Thymus (tissue), 11 donors: Measurements from ENCODE around the gene SLC38A3. TPM values are rescaled to one million over a fixed set of nuclear protein-coding genes. Genes with fewer than 3 reads are reported as not detected.

Source experiments
- DNase-seq, 9 donors: peaks; one replicate each; pipeline ENCODE4 v3.0.0-alpha.2; 2013; ENCODE audit warnings: low spot score in 9 of 9, low read depth in 6 of 9, missing footprints in 1 of 9
- H3K27ac ChIP-seq, 2 donors: one replicate each; pipeline ENCODE4 v1.5.1; 2013; ENCODE audit warnings: control low read depth in 1 of 2, low read depth in 1 of 2, low read length in 1 of 2, mild to moderate bottlenecking in 1 of 2, moderate library complexity in 1 of 2
- H3K27me3 ChIP-seq, 2 donors: one replicate each; pipeline ENCODE4 v1.5.1; 2013; ENCODE audit warnings: low read length in 1 of 2; ENCODE audit not compliant: control insufficient read depth in 2 of 2, insufficient read depth in 1 of 2
- H3K36me3 ChIP-seq, 2 donors: one replicate each; pipeline ENCODE4 v1.5.1; 2013; ENCODE audit warnings: low read length in 1 of 2, mild to moderate bottlenecking in 1 of 2, moderate library complexity in 1 of 2; ENCODE audit not compliant: control insufficient read depth in 2 of 2, insufficient read depth in 2 of 2
- H3K4me1 ChIP-seq, 2 donors: one replicate each; pipeline ENCODE4 v1.5.1; 2013; ENCODE audit warnings: low read length in 2 of 2; ENCODE audit not compliant: control insufficient read depth in 2 of 2, insufficient read depth in 2 of 2
- H3K4me3 ChIP-seq, 2 donors: one replicate each; pipeline ENCODE4 v1.5.1; 2013; ENCODE audit warnings: low read length in 2 of 2, control low read depth in 1 of 2, mild to moderate bottlenecking in 1 of 2
- H3K9me3 ChIP-seq, 2 donors: one replicate each; pipeline ENCODE4 v1.5.1; 2013; ENCODE audit warnings: low read length in 1 of 2, mild to moderate bottlenecking in 1 of 2; ENCODE audit not compliant: control insufficient read depth in 2 of 2, insufficient read depth in 1 of 2
- WGBS: extraction: QIAGEN DNeasy Blood & Tissue Kit; methylation state at CpG from one replicate; pipeline ENCODE4 v1.1.7; 2013; 5-methylcytosine and 5-hydroxymethylcytosine counted together
- polyA plus RNA-seq: library from polyadenylated mRNA; stranded (reverse); fragments of 200-250 nt; gene quantifications from one replicate; pipeline ENCODE4 v1.2.3, GENCODE V29; 2013
- total RNA-seq: library from RNA; stranded (reverse); fragments of 120-200 nt; gene quantifications from one replicate; pipeline ENCODE4 v1.2.4, GENCODE V29; 2013
- donor health status: healthy.

Gene SLC38A3
- total and polyA plus RNA-seq, 2 donors = 0.05 to 0.18 TPM

GRCh38 chr3:50162034-50162883 lies 42.8 kb upstream of the SLC38A3 start:
- H3K27ac ChIP-seq = no peak overlapping the region
- no peak for DNase-seq
- H3K4me1 ChIP-seq = peaks cover 5 to 47% of the 10 kb centered on the region in 2 donors
- no peaks in the 10 kb centered on the region for H3K36me3 ChIP-seq
- no peak overlapping the region for H3K4me3 ChIP-seq
- H3K27me3 ChIP-seq = peaks cover 0 to 16% of the 10 kb centered on the region in 2 donors
- WGBS = 89% methylated on average over 5 of the region's 5 CpGs
- no peaks in the 10 kb centered on the region for H3K9me3 ChIP-seq

DNA sequence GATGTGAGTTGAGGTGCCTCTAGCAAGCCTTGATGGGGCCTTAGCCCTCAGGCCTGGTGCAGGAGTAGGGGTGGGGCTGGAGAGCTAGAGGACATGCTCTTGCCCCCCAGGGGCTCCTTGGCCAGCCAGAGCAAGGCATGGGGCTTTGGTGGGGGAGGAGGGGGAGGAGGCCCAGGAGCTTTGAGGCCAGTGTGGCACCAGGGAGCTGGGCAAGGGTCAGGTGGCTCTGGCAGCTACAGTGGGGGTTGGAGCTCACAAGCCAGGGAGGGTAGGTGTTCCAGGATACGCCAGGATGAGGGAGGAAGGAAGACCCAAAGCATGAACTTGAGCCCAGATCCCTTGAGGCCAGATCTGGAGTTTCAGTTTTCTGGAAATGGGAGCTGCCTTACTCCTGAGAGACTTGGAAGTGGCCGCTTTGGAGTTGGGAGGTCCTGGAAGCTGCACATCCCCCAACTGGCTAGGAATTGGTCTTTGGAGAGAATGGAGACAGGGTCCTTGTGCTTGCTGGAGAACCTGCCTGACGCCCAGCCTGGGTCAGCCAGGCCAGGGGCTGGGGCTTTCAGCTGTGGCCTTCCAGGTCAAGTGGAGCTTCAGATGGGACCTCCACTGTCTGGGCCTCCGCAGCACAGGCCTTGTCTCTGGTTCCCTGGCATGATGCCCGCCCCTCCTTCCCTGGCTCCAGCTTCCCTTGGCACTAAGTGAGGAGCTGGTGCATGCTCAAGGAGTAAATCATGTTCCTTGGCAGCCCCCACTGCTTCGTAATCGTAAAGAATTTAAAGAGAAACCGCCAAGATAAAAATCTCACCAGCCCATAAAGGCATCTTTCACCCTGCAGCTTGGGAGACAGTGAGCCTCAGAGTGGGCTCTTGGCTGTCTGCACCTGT lies 41.3 kb upstream of the SLC38A3 start:
- peak overlapping the region in 1 of 2 donors; percentile 55 for H3K27ac ChIP-seq
- H3K4me3 ChIP-seq = no peak overlapping the region
- no peaks in the 10 kb centered on the region for H3K36me3 ChIP-seq
- H3K27me3 ChIP-seq = peaks cover 0 to 2% of the 10 kb centered on the region in 2 donors
- DNase-seq = no peak
- 81% methylated on average over 8 of the region's 8 CpGs for WGBS
- no peaks in the 10 kb centered on the region for H3K9me3 ChIP-seq
- H3K4me1 ChIP-seq = peaks cover 0 to 31% of the 10 kb centered on the region in 2 donors

- DNase-seq = no peak
- Histone ChIP-seq H3K27ac (no peak overlapping the region), H3K36me3 (no peaks in the 10 kb centered on the region), H3K4me1 (peaks cover 0 to 25% of the 10 kb centered on the region in 2 donors), H3K27me3 (peaks cover 0 to under 1% of the 10 kb centered on the region in 2 donors), H3K4me3 (no peak overlapping the region), H3K9me3 (no peaks in the 10 kb centered on the region)
- WGBS = 90% methylated on average over 1 of the region's 1 CpG
Observed at GRCh38 chr3:50164481-50164880, 40.6 kb upstream of the SLC38A3 start.

DNA sequence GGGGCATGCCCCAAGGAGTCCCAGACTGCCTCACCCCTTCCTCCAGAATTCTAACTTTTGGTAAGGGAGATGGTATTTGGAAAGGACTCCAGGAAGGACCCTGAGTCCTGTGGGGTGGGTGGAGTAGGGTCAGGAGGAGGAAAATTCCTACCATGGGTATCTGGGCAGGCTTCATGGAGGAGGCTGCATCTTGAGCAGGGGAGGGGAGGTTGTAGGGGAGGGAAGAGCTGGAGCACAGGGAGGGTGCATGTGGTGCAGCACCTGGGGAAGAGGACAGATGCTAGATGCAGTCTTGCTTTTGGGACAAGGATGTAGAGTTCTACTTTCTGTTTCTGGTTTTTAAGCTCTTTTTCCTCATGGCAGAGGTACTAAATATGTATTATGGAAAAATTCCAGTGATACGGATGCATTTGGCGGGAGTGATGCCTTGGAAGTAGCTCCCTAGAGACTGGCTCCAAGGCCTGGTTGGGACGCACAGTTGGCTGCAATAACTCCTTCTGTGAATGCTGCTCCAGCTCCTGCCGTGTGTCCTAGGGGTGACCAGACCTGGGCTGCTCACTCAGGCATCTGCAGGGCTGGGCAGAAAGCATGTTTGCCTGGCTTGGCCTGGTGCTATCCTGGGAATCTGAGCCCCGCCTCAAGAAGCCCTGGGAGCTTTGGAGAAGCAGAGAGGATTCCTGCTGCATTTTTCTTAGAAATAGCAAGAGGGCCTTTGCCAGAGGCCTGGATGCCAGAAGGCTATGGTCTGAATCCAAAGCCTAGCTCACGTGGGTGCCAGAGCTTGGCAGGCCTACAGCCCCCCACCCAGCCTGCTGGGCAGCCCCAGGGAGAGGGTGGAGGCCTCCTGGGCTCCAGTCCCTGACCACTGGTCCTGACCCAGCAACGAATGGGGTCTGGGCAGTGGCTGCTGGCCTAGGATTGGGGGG lies 39.8 kb upstream of the SLC38A3 start:
- H3K27me3 ChIP-seq = no peaks in the 10 kb centered on the region
- H3K27ac ChIP-seq = no peak overlapping the region
- no peak for DNase-seq
- 88% methylated on average over 7 of the region's 7 CpGs for WGBS
- peaks cover 0 to 25% of the 10 kb centered on the region in 2 donors for H3K4me1 ChIP-seq
- no peaks in the 10 kb centered on the region for H3K36me3 ChIP-seq
- no peaks in the 10 kb centered on the region for H3K9me3 ChIP-seq
- no peak overlapping the region for H3K4me3 ChIP-seq

DNA sequence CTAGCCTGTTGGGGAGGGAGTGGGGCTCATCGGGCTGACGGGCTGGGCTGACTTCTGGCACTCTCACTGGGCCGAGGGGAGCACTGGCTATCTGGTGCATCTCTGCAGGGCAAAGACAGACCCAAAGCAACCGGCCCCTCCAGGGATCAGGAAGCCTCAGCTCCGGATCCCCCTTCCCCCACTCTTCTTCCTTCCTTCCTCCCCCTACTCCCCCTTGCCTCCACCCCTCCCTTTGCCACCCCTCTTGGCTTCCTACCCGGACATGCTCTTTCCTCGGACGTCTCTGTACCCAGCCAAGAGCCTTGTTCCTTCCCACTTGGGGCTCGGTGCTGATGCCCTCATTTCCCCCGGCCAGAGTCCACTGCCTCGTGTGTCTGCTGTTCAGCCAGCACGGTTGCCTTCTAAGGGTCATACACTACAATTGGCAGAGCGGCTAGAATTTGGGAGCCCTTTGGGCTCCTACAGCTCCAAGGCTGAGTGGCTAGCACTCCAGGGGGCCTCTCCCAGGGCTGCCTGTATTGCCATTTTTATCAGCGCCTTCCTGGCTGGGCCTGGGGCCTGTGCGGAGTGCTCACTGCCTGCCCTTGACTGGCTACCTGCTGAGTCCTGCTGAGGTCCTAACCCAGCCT lies 39.0 kb upstream of the SLC38A3 start:
- no peaks in the 10 kb centered on the region for H3K36me3 ChIP-seq
- H3K27me3 ChIP-seq = no peaks in the 10 kb centered on the region
- DNase-seq = no peak
- H3K9me3 ChIP-seq = peaks cover 0 to 5% of the 10 kb centered on the region in 2 donors
- no peak overlapping the region for H3K4me3 ChIP-seq
- H3K27ac ChIP-seq = no peak overlapping the region
- peaks cover 0 to 25% of the 10 kb centered on the region in 2 donors for H3K4me1 ChIP-seq
- 62% methylated on average over 15 of the region's 15 CpGs for WGBS

DNA sequence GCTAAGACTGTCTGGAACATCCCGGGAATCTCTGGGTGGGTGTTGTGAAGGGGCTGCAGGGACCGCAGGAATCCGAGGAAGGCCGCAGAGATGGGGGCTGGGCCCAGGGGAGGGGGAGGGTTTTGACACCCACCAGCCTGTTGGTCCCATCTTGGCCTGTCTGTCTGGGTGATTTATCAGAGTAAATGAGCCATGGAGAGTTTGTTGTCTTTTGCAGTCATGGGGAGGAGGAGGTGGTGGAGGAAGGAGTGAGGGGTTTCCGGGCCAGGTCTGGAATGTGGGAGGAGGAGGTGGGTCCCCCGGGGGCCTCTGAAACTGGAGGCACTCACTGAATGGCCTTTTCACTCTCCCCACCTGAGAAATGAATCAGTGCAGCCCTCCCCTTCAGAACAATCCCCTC lies 38.5 kb upstream of the SLC38A3 start:
- H3K36me3 ChIP-seq = no peaks in the 10 kb centered on the region
- H3K4me1 ChIP-seq = peaks cover 0 to 25% of the 10 kb centered on the region in 2 donors
- H3K4me3 ChIP-seq = no peak overlapping the region
- H3K27me3 ChIP-seq = no peaks in the 10 kb centered on the region
- 87% methylated on average over 6 of the region's 6 CpGs for WGBS
- peaks cover 0 to 5% of the 10 kb centered on the region in 2 donors for H3K9me3 ChIP-seq
- DNase-seq = no peak
- H3K27ac ChIP-seq = no peak overlapping the region

GRCh38 chr3:50167069-50167840 lies 37.8 kb upstream of the SLC38A3 start:
- Histone ChIP-seq H3K36me3 (no peaks in the 10 kb centered on the region), H3K27ac (no peak overlapping the region), H3K4me1 (peaks cover 0 to 25% of the 10 kb centered on the region in 2 donors), H3K4me3 (no peak overlapping the region), H3K27me3 (no peaks in the 10 kb centered on the region), H3K9me3 (peaks cover 0 to 5% of the 10 kb centered on the region in 2 donors)
- 86% methylated on average over 16 of the region's 16 CpGs for WGBS
- DNase-seq = no peak

GRCh38 chr3:50167841-50168209 lies 37.2 kb upstream of the SLC38A3 start:
- Histone ChIP-seq H3K36me3 (no peaks in the 10 kb centered on the region), H3K27ac (no peak overlapping the region), H3K9me3 (peaks cover 0 to 5% of the 10 kb centered on the region in 2 donors), H3K27me3 (no peaks in the 10 kb centered on the region), H3K4me3 (no peak overlapping the region), H3K4me1 (peaks cover 0 to 25% of the 10 kb centered on the region in 2 donors)
- WGBS = 95% methylated on average over 7 of the region's 7 CpGs
- DNase-seq = no peak
